Measurements from ENCODE around the gene HMG20A.

HMG20A gene

GRCh38 chr15:77436822-77437221 lies 16.1 kb downstream of the HMG20A start:
- Histone ChIP-seq H3K27me3 (ENCODE audit: control insufficient read depth, insufficient read depth, low read length) (no peaks in the 10 kb centered on the region), H3K9ac (ENCODE audit: low read depth, low read length) (no peak overlapping the region), H3K9me3 (ENCODE audit: control insufficient read depth, insufficient read depth, low read length) (no peaks in the 10 kb centered on the region), H3K36me3 (ENCODE audit: control insufficient read depth, insufficient read depth, low read length) (no peaks in the 10 kb centered on the region), H3K4me3 (ENCODE audit: low read depth, low read length) (no peak overlapping the region), H3K27ac (ENCODE audit: low read depth, low read length) (no peak overlapping the region), H3K4me1 (ENCODE audit: control insufficient read depth, insufficient read depth, low read length) (no peaks in the 10 kb centered on the region)

GRCh38 chr15:77437264-77437663 lies 16.6 kb downstream of the HMG20A start:
- H3K27me3 ChIP-seq (ENCODE audit: control insufficient read depth, insufficient read depth, low read length) = no peaks in the 10 kb centered on the region
- H3K4me3 ChIP-seq (ENCODE audit: low read depth, low read length) = no peak overlapping the region
- H3K27ac ChIP-seq (ENCODE audit: low read depth, low read length) = no peak overlapping the region
- H3K4me1 ChIP-seq (ENCODE audit: control insufficient read depth, insufficient read depth, low read length) = no peaks in the 10 kb centered on the region
- no peaks in the 10 kb centered on the region for H3K9me3 ChIP-seq (ENCODE audit: control insufficient read depth, insufficient read depth, low read length)
- H3K9ac ChIP-seq (ENCODE audit: low read depth, low read length) = no peak overlapping the region
- H3K36me3 ChIP-seq (ENCODE audit: control insufficient read depth, insufficient read depth, low read length) = no peaks in the 10 kb centered on the region

GRCh38 chr15:77440378-77440999 lies 19.8 kb downstream of the HMG20A start:
- Histone ChIP-seq H3K9me3 (ENCODE audit: control insufficient read depth, insufficient read depth, low read length) (no peaks in the 10 kb centered on the region), H3K36me3 (ENCODE audit: control insufficient read depth, insufficient read depth, low read length) (no peaks in the 10 kb centered on the region), H3K4me3 (ENCODE audit: low read depth, low read length) (no peak overlapping the region), H3K9ac (ENCODE audit: low read depth, low read length) (no peak overlapping the region), H3K27me3 (ENCODE audit: control insufficient read depth, insufficient read depth, low read length) (no peaks in the 10 kb centered on the region), H3K4me1 (ENCODE audit: control insufficient read depth, insufficient read depth, low read length) (peaks cover 14% of the 10 kb centered on the region), H3K27ac (ENCODE audit: low read depth, low read length) (no peak overlapping the region)

- peaks cover 17% of the 10 kb centered on the region for H3K4me1 ChIP-seq (ENCODE audit: control insufficient read depth, insufficient read depth, low read length)
- no peak overlapping the region for H3K4me3 ChIP-seq (ENCODE audit: low read depth, low read length)
- H3K36me3 ChIP-seq (ENCODE audit: control insufficient read depth, insufficient read depth, low read length) = no peaks in the 10 kb centered on the region
- no peak overlapping the region for H3K9ac ChIP-seq (ENCODE audit: low read depth, low read length)
- no peaks in the 10 kb centered on the region for H3K9me3 ChIP-seq (ENCODE audit: control insufficient read depth, insufficient read depth, low read length)
- no peak overlapping the region for H3K27ac ChIP-seq (ENCODE audit: low read depth, low read length)
- no peaks in the 10 kb centered on the region for H3K27me3 ChIP-seq (ENCODE audit: control insufficient read depth, insufficient read depth, low read length)
Observed at GRCh38 chr15:77446840-77447390, 26.2 kb downstream of the HMG20A start.

- Histone ChIP-seq H3K36me3 (ENCODE audit: control insufficient read depth, insufficient read depth, low read length) (peaks cover 13% of the 10 kb centered on the region), H3K27me3 (ENCODE audit: control insufficient read depth, insufficient read depth, low read length) (no peaks in the 10 kb centered on the region), H3K27ac (ENCODE audit: low read depth, low read length) (no peak overlapping the region), H3K9me3 (ENCODE audit: control insufficient read depth, insufficient read depth, low read length) (no peaks in the 10 kb centered on the region), H3K9ac (ENCODE audit: low read depth, low read length) (no peak overlapping the region), H3K4me3 (ENCODE audit: low read depth, low read length) (no peak overlapping the region), H3K4me1 (ENCODE audit: control insufficient read depth, insufficient read depth, low read length) (peaks cover 13% of the 10 kb centered on the region)
Observed at GRCh38 chr15:77454265-77454664, 33.6 kb downstream of the HMG20A start.

GRCh38 chr15:77454951-77455350 lies 34.3 kb downstream of the HMG20A start:
- no peak overlapping the region for H3K9ac ChIP-seq (ENCODE audit: low read depth, low read length)
- no peak overlapping the region for H3K27ac ChIP-seq (ENCODE audit: low read depth, low read length)
- H3K9me3 ChIP-seq (ENCODE audit: control insufficient read depth, insufficient read depth, low read length) = no peaks in the 10 kb centered on the region
- H3K4me3 ChIP-seq (ENCODE audit: low read depth, low read length) = no peak overlapping the region
- H3K27me3 ChIP-seq (ENCODE audit: control insufficient read depth, insufficient read depth, low read length) = no peaks in the 10 kb centered on the region
- H3K36me3 ChIP-seq (ENCODE audit: control insufficient read depth, insufficient read depth, low read length) = peaks cover 18% of the 10 kb centered on the region
- peaks cover 13% of the 10 kb centered on the region for H3K4me1 ChIP-seq (ENCODE audit: control insufficient read depth, insufficient read depth, low read length)

- Histone ChIP-seq H3K4me1 (ENCODE audit: control insufficient read depth, insufficient read depth, low read length) (peaks cover 13% of the 10 kb centered on the region), H3K4me3 (ENCODE audit: low read depth, low read length) (no peak overlapping the region), H3K9ac (ENCODE audit: low read depth, low read length) (no peak overlapping the region), H3K27me3 (ENCODE audit: control insufficient read depth, insufficient read depth, low read length) (no peaks in the 10 kb centered on the region), H3K36me3 (ENCODE audit: control insufficient read depth, insufficient read depth, low read length) (peaks cover 24% of the 10 kb centered on the region), H3K27ac (ENCODE audit: low read depth, low read length) (no peak overlapping the region), H3K9me3 (ENCODE audit: control insufficient read depth, insufficient read depth, low read length) (no peaks in the 10 kb centered on the region)
Observed at GRCh38 chr15:77455696-77456321, 35.1 kb downstream of the HMG20A start.

- Histone ChIP-seq H3K4me3 (ENCODE audit: low read depth, low read length) (no peak overlapping the region), H3K27ac (ENCODE audit: low read depth, low read length) (no peak overlapping the region), H3K36me3 (ENCODE audit: control insufficient read depth, insufficient read depth, low read length) (peaks cover 28% of the 10 kb centered on the region), H3K27me3 (ENCODE audit: control insufficient read depth, insufficient read depth, low read length) (no peaks in the 10 kb centered on the region), H3K9ac (ENCODE audit: low read depth, low read length) (no peak overlapping the region), H3K9me3 (ENCODE audit: control insufficient read depth, insufficient read depth, low read length) (no peaks in the 10 kb centered on the region), H3K4me1 (ENCODE audit: control insufficient read depth, insufficient read depth, low read length) (peaks cover 13% of the 10 kb centered on the region)
Observed at GRCh38 chr15:77456746-77457145, 36.1 kb downstream of the HMG20A start.

GRCh38 chr15:77457191-77457904 lies 36.7 kb downstream of the HMG20A start:
- H3K4me1 ChIP-seq (ENCODE audit: control insufficient read depth, insufficient read depth, low read length) = peaks cover 13% of the 10 kb centered on the region
- no peak overlapping the region for H3K9ac ChIP-seq (ENCODE audit: low read depth, low read length)
- H3K36me3 ChIP-seq (ENCODE audit: control insufficient read depth, insufficient read depth, low read length) = peaks cover 30% of the 10 kb centered on the region
- H3K9me3 ChIP-seq (ENCODE audit: control insufficient read depth, insufficient read depth, low read length) = no peaks in the 10 kb centered on the region
- H3K4me3 ChIP-seq (ENCODE audit: low read depth, low read length) = no peak overlapping the region
- H3K27me3 ChIP-seq (ENCODE audit: control insufficient read depth, insufficient read depth, low read length) = no peaks in the 10 kb centered on the region
- H3K27ac ChIP-seq (ENCODE audit: low read depth, low read length) = no peak overlapping the region

GRCh38 chr15:77457905-77458265 lies 37.2 kb downstream of the HMG20A start:
- H3K9me3 ChIP-seq (ENCODE audit: control insufficient read depth, insufficient read depth, low read length) = no peaks in the 10 kb centered on the region
- H3K4me1 ChIP-seq (ENCODE audit: control insufficient read depth, insufficient read depth, low read length) = peaks cover 13% of the 10 kb centered on the region
- H3K27me3 ChIP-seq (ENCODE audit: control insufficient read depth, insufficient read depth, low read length) = no peaks in the 10 kb centered on the region
- H3K4me3 ChIP-seq (ENCODE audit: low read depth, low read length) = no peak overlapping the region
- H3K36me3 ChIP-seq (ENCODE audit: control insufficient read depth, insufficient read depth, low read length) = peaks cover 30% of the 10 kb centered on the region
- no peak overlapping the region for H3K27ac ChIP-seq (ENCODE audit: low read depth, low read length)
- H3K9ac ChIP-seq (ENCODE audit: low read depth, low read length) = no peak overlapping the region

- Histone ChIP-seq H3K27ac (ENCODE audit: low read depth, low read length) (no peak overlapping the region), H3K9me3 (ENCODE audit: control insufficient read depth, insufficient read depth, low read length) (no peaks in the 10 kb centered on the region), H3K9ac (ENCODE audit: low read depth, low read length) (no peak overlapping the region), H3K4me3 (ENCODE audit: low read depth, low read length) (no peak overlapping the region), H3K36me3 (ENCODE audit: control insufficient read depth, insufficient read depth, low read length) (peaks cover 37% of the 10 kb centered on the region), H3K27me3 (ENCODE audit: control insufficient read depth, insufficient read depth, low read length) (no peaks in the 10 kb centered on the region), H3K4me1 (ENCODE audit: control insufficient read depth, insufficient read depth, low read length) (peaks cover 13% of the 10 kb centered on the region)
Observed at GRCh38 chr15:77459031-77459430, 38.3 kb downstream of the HMG20A start.
